C4-2B (cell line): ENCODE results near the gene OPCML.

Experiments used
- H3K27ac ChIP-seq: fragments of 450-650 bp; 2 replicates; pipeline ENCODE4 v1.5.1; 2017
- CTCF ChIP-seq: fragments of 450-650 bp; conservative IDR thresholded peaks from 2 replicates; pipeline ENCODE4 v1.5.1; 2017; ENCODE audit warnings: mild to moderate bottlenecking
- ZFX ChIP-seq: fragments of 450-650 bp; IDR thresholded peaks from 2 replicates; pipeline ENCODE4 v1.6.1; 2017

The OPCML gene

GRCh38 chr11:132876705-132877104 is 655.6 kb downstream of the OPCML start:
- no peak for TF ChIP-seq ZFX
- H3K27ac ChIP-seq = no peak overlapping the region

DNA sequence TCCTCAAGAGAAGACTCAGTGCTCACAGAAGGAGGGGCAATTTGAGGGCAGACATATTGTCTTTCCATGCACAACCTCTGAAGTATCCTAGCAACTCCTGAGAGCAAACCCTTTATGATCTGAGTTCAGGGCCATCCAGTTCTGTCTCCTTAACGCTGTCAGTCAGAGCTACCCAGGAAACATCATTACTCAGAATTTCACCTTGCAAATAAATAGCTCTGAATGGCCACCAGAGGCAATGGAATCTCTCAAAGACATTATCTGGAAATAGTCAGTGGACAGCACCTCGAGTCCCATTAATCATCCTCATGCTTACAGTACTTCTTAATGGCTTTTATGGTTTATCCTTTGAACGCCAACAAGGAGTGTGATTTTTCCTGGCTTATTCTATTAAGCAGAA is 656.1 kb downstream of the OPCML start:
- no peak for TF ChIP-seq CTCF
- TF ChIP-seq ZFX = no peak
- no peak overlapping the region for H3K27ac ChIP-seq

GRCh38 chr11:132874638-132875037 is 657.7 kb downstream of the OPCML start:
- TF ChIP-seq CTCF (no peak), ZFX (no peak)

DNA sequence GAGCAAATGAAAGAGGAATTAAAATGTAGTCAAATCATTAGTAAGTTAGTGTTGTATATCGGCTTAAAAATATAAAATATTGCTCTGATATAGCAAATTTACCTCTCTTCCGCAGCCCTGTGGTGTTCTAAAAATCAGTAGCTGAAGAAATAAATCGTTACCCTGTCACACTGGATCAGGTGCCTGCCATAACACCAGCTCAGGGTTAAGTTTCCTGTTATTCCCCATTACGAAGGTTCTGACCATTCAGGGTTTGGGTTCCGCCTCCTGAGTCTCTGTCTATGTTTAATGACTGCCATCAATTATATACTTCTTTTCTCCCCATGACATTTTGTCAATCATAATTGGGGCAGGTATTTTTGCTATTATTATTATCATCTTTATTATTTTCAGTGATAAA is 658.5 kb downstream of the OPCML start:
- H3K27ac ChIP-seq = no peak overlapping the region
- TF ChIP-seq ZFX (no peak), CTCF (no peak)

More at GRCh38 chr11:132874638-132875037, 657.7 kb downstream of the OPCML start:
- no peak overlapping the region for H3K27ac ChIP-seq

GRCh38 chr11:132872211-132872610 is 660.1 kb downstream of the OPCML start:
- TF ChIP-seq CTCF (no peak), ZFX (no peak)
- no peak overlapping the region for H3K27ac ChIP-seq

- no peak overlapping the region for H3K27ac ChIP-seq
- TF ChIP-seq ZFX = no peak
- TF ChIP-seq CTCF = no peak
Measured at GRCh38 chr11:132866783-132867545, 665.3 kb downstream of the OPCML start.

DNA sequence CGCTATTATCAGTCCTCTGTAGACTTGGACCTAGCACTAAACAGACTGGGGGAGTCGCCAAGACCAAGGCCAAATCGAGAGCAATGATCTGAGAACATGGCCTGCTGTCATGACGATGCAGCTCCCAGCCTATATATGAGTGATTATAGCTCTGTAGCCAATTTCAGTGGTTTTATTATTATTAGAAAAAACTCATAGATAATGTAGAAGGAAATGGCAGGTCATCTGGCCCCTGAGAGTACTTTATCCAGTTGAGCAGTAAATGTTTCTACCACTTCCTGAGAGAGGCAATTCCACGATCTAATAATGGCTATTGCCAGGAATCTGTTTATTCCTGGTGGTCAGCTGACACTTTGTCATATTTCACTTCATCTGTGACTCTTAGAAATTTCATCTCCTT is 666.7 kb downstream of the OPCML start:
- no peak overlapping the region for H3K27ac ChIP-seq
- no peak for TF ChIP-seq CTCF
- TF ChIP-seq ZFX = no peak
